Measurements from ENCODE around the gene IWS1.

Gene IWS1

GRCh38 chr2:127486247-127487058 is 39.8 kb downstream of the IWS1 start:
- DNase-seq = no peak

- no peak for DNase-seq
These were observed 40.6 kb downstream of the IWS1 start for GRCh38 chr2:127485694-127486071.

GRCh38 chr2:127485051-127485693 is 41.1 kb downstream of the IWS1 start:
- no peak for DNase-seq

- no peak for DNase-seq
These were observed 44.3 kb downstream of the IWS1 start for GRCh38 chr2:127482031-127482430.

GRCh38 chr2:127479866-127480743 is 46.2 kb downstream of the IWS1 start:
- no peak for DNase-seq

GRCh38 chr2:127479219-127479825 is 47.0 kb downstream of the IWS1 start:
- no peak for DNase-seq

- no peak for DNase-seq
These were observed 50.5 kb downstream of the IWS1 start for GRCh38 chr2:127475788-127476187.

GRCh38 chr2:127472268-127472667 is 54.0 kb downstream of the IWS1 start:
- DNase-seq = no peak

- no peak for DNase-seq
These were observed 54.9 kb downstream of the IWS1 start for GRCh38 chr2:127471286-127471988.

GRCh38 chr2:127469974-127470373 is 56.3 kb downstream of the IWS1 start:
- no peak for DNase-seq

- DNase-seq = no peak
These were observed 57.2 kb downstream of the IWS1 start for GRCh38 chr2:127469051-127469450.

- peak; percentile 42 for DNase-seq
These were observed 61.0 kb downstream of the IWS1 start for GRCh38 chr2:127465258-127465657.

GRCh38 chr2:127464470-127465257 is 61.6 kb downstream of the IWS1 start:
- peak; percentile 26 for DNase-seq

GRCh38 chr2:127463155-127463991 is 62.9 kb downstream of the IWS1 start:
- DNase-seq = no peak

GRCh38 chr2:127462461-127462860 is 63.8 kb downstream of the IWS1 start:
- DNase-seq = no peak

GRCh38 chr2:127456960-127457359 is 69.3 kb downstream of the IWS1 start:
- no peak for DNase-seq

- DNase-seq = peak; percentile 8
These were observed 70.5 kb downstream of the IWS1 start for GRCh38 chr2:127455566-127456493.

- DNase-seq = no peak
These were observed 71.4 kb downstream of the IWS1 start for GRCh38 chr2:127454595-127455565.

Measured in stimulated activated CD4-positive, alpha-beta T cell treated with anti-CD3 and anti-CD28 coated beads, Interleukin-15, amount 100 ng/mL, for 24 hours (primary cell).